Heart left ventricle (tissue), 13 donors: Measurements from ENCODE around the gene MAN2A2.
"Not testable (repeated sequence)": the region's sequence is repeated elsewhere in the genome, so short reads cannot be mapped to it uniquely, and the experiment has no call there.

Source experiments
- POLR2A ChIP-seq, 2 donors: fragments of 450-650 bp; IDR thresholded peaks; one replicate each; pipeline ENCODE4 v1.6.1; 2017; ENCODE audit warnings: antibody characterized with exemption in 2 of 2, mild to moderate bottlenecking in 2 of 2, moderate library complexity in 2 of 2
- TF ChIP-seq, protein P1 (sequence below), 12 donors: fragments of 200-600 bp; sonication (generic) in 4 of 12; IDR thresholded peaks; one replicate each; pipeline versions ENCODE4 v1.5.0 to v1.8.0; 2018 to 2022; ENCODE audit warnings: antibody characterized with exemption in 12 of 12, mild to moderate bottlenecking in 5 of 12
- donor health status: ischemic (EF 13 %, LVEDD 7.1; RV severe dilation, severe dysfunction).
- donor health status: DM: no; HTN: yes; CAD: no.
- donor health status: DM: no; HTN: no; CAD: no.
- donor health status: ischemic (EF 25% LVEDD 6.9; RV normal size, moderate dysfunction).
- donor health status: ischemic (EF 25% LVEDD 5.7; RV mildly dilated, moderate dysfunction).
- donor health status: ischemic (EF 35%, LVEDD 5.7; RV mildly dilated, moderate dysfunction).
- donor health status: nonischemic (EF 11% LVEDD 7.7; RV severe dilation, severe dysfunction).
- donor health status: DM: yes; HTN: yes; CAD: no.
- donor health status: PGD.
- donor health status: ischemic (EF 29% LVEDD 5.4; RV normal size, mild dysfunction).
- donor health status: nonischemic (EF 23%, LVEDD 6.1; RV moderate dilation, normal function).

DNA sequence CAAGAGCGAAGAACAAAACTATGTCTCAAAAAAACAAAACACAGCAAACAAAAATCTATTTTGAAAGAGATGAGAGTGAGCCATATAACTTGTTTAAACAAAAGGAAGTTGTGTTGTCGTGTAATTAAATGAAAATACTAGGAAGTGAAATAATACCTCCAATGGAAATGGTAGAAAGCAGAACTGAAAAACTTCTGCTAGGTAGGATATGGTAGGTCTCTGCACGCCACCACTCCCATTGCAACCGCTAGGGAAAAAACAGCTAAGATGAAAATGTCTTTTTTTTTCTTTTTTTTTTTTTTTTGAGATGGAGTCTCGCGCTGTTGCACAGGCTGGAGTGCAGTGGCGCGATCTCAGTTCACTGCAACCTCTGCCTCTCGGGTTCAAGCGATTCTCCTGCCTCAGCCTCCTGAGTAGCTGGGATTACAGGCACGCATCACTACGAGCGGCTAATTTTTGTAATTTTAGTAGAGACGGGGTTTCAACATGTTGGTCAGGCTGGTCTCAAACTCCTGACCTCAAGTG is 5.9 kb upstream of the MAN2A2 start:
- TF ChIP-seq, protein P1, sequence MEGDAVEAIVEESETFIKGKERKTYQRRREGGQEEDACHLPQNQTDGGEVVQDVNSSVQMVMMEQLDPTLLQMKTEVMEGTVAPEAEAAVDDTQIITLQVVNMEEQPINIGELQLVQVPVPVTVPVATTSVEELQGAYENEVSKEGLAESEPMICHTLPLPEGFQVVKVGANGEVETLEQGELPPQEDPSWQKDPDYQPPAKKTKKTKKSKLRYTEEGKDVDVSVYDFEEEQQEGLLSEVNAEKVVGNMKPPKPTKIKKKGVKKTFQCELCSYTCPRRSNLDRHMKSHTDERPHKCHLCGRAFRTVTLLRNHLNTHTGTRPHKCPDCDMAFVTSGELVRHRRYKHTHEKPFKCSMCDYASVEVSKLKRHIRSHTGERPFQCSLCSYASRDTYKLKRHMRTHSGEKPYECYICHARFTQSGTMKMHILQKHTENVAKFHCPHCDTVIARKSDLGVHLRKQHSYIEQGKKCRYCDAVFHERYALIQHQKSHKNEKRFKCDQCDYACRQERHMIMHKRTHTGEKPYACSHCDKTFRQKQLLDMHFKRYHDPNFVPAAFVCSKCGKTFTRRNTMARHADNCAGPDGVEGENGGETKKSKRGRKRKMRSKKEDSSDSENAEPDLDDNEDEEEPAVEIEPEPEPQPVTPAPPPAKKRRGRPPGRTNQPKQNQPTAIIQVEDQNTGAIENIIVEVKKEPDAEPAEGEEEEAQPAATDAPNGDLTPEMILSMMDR (IDR thresholded peaks at IDR 0.05), result not testable (repeated sequence)
- TF ChIP-seq POLR2A (IDR thresholded peaks at IDR 0.05), result not testable (repeated sequence)
